H1 (cell line): ENCODE results near the gene TARS3.

Experiments used
- EGR1 ChIP-seq: IDR thresholded peaks from 2 replicates; pipeline ENCODE4 v1.6.1; 2011; ENCODE audit warnings: low read depth, low read length, borderline replicate concordance
- EP300 ChIP-seq, 2 experiments: IDR thresholded peaks; 1 replicate in 1 of 2; 2 replicates in 1 of 2; pipeline ENCODE4 v1.6.1; 2011 to 2012; ENCODE audit warnings: low read depth in 2 of 2, low read length in 2 of 2, mild to moderate bottlenecking in 2 of 2, borderline replicate concordance in 1 of 2, inconsistent platforms in 1 of 2, moderate library complexity in 1 of 2
- JUN ChIP-seq: IDR thresholded peaks from 2 replicates; pipeline ENCODE4 v1.6.1; 2011; ENCODE audit warnings: low read depth, mild to moderate bottlenecking, improper control_type of control experiment, low read length
- POLR2A ChIP-seq, 2 experiments: IDR thresholded peaks; 1 replicate in 1 of 2; 2 replicates in 1 of 2; pipeline ENCODE4 v1.6.1; 2011; ENCODE audit warnings: low read depth in 2 of 2, low read length in 2 of 2, mild to moderate bottlenecking in 2 of 2; ENCODE audit errors: control extremely low read depth in 1 of 2

DNA sequence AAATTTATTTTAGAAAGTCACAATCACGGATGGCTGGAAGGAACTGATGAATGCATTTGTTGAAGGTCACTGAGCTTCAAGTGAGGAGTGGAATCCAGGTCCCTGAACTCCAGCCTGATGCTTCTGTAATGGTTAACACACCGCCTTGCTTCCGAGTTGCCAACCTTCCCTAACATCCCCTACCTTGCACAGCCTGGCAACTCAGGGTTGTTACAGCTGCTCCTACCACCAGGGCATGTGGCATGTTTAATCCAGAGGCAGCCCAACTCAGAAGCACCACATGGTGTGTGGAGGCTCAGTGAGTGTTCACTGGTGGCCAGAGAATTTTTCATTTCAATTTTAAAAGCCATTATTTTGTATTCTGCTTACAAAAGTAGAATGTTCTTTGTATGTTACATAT is 77.0 kb downstream of the TARS3 start:
- TF ChIP-seq POLR2A (IDR thresholded peaks at IDR 0.05; ENCODE audit: control extremely low read depth in 1 of 2, low read depth in 2 of 2, low read length in 2 of 2) (no peak), EGR1 (no peak), EP300 (IDR thresholded peaks at IDR 0.05; ENCODE audit: borderline replicate concordance in 1 of 2, low read depth in 2 of 2, low read length in 2 of 2) (no peak), JUN (no peak)
